Fibroblast of mammary gland (primary cell): Measurements from ENCODE around the gene ZNF106.

Experiments used
- DNase-seq: peaks from one replicate; pipeline ENCODE4 v3.0.0-alpha.2; 2010; ENCODE audit warnings: low read depth
- H3K4me3 ChIP-seq: 2 replicates; pipeline ENCODE4 v1.5.1; 2011; ENCODE audit warnings: low read depth, mild to moderate bottlenecking, low read length, moderate library complexity; ENCODE audit not compliant: control insufficient read depth
- TF ChIP-seq, protein P1 (sequence below): conservative IDR thresholded peaks from 2 replicates; pipeline ENCODE4 v1.5.1; 2011; ENCODE audit warnings: low read depth, low read length, inconsistent platforms; ENCODE audit not compliant: control insufficient read depth, insufficient read depth

ZNF106 gene

DNA sequence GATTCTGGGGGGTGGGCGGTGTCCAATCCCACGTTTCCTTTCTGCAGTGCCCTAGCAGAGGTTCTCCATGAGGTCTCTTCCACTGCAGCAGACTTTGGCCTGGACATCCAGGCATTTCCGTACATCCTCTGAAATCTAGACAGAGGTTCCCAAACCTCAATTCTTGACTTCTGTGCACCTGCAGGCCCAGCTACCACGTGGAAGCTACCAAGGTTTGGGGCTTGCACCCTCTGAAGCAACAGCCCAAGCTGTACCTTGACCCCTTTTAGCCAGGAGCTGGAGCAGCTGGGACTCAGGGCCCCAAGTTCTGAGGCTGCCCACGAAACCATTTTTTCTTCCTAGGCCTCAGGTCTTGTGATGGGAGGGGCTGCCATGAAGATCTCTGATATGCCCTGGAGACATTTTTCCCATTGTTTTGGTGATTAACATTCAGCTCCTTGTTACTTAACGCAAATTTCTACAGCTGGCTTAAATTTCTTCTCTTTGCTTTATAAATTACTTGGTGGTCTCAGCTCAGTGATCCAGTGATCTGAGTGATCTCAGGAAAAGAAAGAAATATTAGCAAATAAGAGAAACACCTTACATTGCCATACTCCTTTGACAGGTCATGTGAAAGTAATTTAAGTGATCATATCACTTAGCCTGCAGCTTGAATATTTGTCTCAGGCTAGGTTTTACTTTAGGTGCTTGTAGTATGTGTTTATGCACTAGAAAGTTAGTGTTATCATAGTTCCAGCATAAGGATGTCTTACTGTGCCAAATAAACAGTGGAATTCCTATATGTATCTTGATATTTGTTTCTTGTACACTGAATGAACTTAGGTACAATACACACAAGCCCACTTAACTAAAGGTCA is 7.5 kb upstream of the ZNF106 start:
- TF ChIP-seq, protein P1, sequence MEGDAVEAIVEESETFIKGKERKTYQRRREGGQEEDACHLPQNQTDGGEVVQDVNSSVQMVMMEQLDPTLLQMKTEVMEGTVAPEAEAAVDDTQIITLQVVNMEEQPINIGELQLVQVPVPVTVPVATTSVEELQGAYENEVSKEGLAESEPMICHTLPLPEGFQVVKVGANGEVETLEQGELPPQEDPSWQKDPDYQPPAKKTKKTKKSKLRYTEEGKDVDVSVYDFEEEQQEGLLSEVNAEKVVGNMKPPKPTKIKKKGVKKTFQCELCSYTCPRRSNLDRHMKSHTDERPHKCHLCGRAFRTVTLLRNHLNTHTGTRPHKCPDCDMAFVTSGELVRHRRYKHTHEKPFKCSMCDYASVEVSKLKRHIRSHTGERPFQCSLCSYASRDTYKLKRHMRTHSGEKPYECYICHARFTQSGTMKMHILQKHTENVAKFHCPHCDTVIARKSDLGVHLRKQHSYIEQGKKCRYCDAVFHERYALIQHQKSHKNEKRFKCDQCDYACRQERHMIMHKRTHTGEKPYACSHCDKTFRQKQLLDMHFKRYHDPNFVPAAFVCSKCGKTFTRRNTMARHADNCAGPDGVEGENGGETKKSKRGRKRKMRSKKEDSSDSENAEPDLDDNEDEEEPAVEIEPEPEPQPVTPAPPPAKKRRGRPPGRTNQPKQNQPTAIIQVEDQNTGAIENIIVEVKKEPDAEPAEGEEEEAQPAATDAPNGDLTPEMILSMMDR: no peak
- DNase-seq: no peak
- no peak overlapping the region for H3K4me3 ChIP-seq

DNA sequence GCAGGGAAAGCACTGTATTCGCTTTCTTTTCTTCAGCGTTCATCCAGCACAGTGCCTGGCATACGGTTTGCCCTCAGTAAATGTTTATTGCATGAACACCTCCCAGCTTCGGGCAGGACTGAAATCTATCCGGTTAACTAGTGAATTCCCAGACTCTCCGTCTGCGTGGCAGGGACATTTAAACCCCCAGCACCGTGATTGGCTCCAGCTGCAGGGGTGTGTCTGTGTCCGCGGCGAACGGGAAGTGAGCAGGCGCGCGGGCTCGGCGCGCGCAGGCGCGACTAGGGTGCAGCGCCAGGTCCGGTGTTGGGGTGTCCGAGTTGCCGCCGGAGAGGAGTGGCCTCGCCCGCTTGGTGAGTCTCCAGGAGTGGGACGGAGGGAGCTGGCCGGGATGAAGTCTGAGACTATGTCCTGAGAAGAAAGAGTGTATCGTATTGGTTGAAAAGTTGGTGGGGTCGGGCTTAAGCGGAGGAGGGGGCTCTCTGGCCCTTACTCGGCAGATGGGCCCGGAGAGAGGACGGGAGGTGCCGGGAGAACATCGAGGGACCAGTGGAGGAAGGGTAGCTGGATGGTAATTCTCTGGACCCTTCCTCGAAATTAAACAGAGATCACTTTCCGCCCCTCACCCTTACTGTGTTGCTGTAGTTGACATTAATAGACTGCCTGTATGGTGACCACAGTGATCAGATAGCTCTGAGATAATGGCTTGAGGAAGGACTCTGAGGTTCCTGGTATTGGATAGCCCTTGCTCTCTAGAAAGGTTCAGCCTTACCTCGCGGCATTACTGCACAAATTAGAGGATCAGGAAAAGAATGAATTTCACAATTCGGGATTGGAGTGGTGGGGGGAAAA is 4.6 kb upstream of the ZNF106 start, which contains the start of gene SNAP23:
Gene SNAP23 (plus strand): TSS at position 274 of the 852 bp plus-strand sequence. CDS start 16,213 bp downstream, outside the sequence.
- H3K4me3 ChIP-seq: peak within 1 kb of the TSS; percentile 95
- TF ChIP-seq, protein P1: no peak
- DNase-seq: peak; percentile 89

DNA sequence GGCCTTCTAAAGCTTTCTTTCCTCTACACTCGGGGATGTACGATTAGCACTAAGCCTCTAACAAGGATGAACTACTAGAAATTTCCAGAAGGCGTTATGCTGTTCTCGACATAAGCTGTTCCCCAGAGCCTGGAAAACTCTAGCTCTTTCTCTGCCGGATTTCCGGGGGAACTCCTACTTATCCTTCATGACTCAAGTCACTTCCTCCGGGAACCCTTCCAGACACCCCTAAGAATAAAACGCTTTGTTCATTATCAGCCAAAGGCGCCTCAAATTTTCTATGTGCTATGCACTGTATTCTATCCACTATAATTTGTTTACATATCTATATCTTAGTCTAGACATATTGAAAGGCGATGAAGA is 4.0 kb upstream of the ZNF106 start:
- DNase-seq: peak; percentile 67
- peak overlapping the region; percentile 95 for H3K4me3 ChIP-seq
- TF ChIP-seq, protein P1: no peak

DNA sequence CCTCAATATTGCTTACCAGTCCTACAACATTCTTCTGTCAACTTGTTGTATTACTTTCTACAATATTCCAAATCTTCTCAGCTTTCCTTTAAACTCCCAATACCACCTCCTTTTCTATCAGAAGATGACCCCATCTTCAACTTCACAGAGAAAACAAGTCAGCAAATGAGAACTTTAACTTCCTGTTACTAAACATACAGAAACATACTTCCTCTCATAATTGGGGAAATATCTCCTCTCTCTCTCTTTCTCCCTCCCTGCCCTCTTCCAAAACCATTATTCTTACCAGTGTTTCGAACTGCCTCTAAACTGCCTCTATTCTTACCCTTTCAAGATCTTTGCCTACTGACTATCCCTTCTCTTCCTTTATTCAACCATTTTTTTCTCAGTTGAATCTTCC is 2.7 kb upstream of the ZNF106 start:
- TF ChIP-seq, protein P1: no peak
- H3K4me3 ChIP-seq: no peak overlapping the region
- DNase-seq: no peak

DNA sequence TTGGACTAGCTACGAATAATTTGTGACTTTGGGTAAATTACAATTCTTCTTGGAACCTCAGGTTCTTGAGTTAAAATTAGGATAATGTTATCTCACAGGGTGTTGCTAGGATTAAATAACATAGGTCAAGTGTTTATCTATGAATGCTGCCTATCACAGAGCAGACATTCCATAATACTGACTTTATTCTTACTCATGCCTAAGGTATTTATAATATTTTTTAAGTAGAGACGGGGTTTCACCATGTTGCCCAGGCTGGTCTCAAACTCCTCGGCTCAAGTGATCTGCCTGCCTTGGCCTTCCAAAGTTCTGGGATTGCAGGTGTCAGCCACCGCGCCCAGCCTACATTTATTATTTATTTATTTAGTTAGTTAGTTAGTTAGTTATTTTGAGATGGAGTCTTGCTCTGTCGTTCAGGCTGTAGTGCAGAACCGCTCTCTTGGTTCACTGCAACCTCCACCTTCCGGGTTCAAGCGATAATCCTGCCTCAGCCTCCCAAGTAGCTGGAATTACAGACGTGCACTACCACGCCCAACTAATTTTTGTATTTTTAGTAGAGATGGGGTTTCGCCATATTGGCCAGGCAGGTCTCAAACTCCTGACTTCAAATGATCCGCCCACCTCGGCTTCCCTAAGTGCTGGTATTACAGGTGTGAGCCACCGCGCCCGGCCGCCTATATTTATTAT is 741 bp upstream of the ZNF106 start:
- TF ChIP-seq, protein P1: no peak

DNA sequence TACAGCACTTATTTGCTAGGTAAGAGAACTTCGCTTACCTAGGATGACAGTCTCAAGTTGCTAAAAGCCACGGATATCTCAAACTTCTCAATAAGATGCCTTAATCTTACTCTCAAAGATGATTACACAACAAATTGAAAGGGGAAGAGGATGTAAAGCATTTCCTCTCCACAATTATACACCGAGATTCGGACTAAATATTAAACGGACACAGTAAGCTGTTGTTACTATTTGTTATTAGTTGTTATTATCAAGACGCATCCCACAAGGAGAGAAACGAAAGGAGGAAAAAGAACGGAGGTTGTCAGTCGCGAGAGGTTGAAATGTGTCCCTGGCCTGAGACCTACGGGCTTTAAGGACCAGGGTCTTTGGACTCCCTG is 660 bp downstream of the ZNF106 start:
- DNase-seq: no peak
- TF ChIP-seq, protein P1: no peak
- peak overlapping the region; percentile 98 for H3K4me3 ChIP-seq

More for the DNA sequence above, 741 bp upstream of the ZNF106 start:
- peak overlapping the region; percentile 98 for H3K4me3 ChIP-seq
- no peak for DNase-seq
